Measurements from ENCODE around the gene SCN4A. TPM values are rescaled to one million over a fixed set of nuclear protein-coding genes. Genes with fewer than 3 reads are reported as not detected.

SCN4A gene
- total RNA-seq, 1 donor from 2014 or later: 3.5 TPM

DNA sequence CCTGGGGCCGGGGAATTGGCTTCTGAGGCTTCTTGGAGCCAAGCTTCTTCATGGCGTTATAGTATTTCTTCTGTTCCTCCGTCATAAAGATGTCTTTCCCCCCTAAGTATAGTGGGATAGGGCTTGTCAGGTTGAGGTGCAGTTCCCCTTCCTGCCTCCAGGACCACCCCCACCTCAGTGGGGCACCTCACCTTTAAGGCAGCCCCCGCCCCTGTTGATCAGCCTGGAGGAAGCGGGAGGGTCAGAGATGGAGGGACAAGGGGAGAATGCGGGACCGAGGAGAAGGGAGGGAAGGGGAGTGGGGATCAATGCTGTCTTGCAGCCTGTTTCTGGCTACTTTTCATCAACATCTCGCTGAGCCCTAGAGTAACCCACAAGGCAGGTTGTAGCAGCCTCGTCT lies 29.0 kb downstream of the SCN4A start:
- no peak for ATAC-seq
- DNase-seq (ENCODE audit: low spot score): no peak
- intact Hi-C loops (cut with DNase I): no loop called here

DNA sequence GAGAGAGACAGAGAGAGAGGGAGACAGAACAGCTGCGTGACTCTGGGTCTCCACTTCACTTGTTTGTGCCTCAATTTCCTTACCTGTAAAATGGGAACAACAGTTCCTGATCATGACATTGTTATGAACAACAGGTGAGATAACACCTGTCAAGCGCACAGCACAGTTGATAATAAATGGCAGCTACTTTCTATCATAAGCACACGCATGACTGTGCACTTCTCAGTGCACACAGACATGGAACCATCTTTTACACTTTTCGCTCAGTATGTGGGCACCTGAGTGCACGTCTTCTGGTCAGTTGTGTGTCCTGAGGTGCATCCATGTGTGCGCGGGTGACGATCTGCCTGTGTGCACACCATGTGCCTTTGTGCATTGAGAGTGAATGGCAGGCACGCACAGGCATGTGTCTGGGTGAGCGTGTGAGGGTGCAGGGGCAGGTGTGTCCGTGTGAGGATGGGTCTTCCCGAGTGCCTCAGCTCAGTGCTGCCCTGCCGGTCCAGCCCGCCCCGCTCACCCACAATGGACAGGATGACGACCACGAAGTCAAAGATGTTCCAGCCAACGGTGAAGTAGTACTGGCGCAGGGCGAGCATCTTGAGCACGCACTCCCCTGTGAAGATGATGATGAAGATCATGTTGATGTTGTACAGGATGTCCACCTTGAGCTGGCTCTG lies 30.3 kb downstream of the SCN4A start:
- ATAC-seq: no peak
- no peak for DNase-seq (ENCODE audit: low spot score)
- intact Hi-C loops (cut with DNase I): no loop called here

DNA sequence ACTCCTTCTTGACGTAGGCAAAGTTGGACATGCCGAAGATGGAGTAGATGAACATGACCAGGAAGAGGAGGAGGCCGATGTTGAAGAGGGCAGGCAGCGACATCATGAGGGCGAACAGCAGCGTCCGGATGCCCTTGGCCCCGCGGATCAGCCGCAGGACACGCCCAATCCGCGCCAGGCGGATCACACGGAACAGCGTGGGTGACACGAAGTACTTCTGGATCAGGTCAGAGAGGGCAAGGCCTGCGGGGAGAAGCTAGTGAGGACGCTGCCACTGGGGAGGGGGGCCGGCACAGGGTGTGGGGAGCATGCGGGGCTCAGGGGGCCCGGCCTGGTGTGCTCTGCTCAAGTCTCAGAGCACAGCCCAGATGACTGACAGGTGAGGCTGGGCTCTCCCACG lies 31.0 kb downstream of the SCN4A start:
- no peak for ATAC-seq
- intact Hi-C loops (cut with DNase I): no loop called here
- no peak for DNase-seq (ENCODE audit: low spot score)

GRCh38 chr17:63941162-63941561 lies 31.6 kb downstream of the SCN4A start:
- DNase-seq (ENCODE audit: low spot score) (no peak), ATAC-seq (no peak)

DNA sequence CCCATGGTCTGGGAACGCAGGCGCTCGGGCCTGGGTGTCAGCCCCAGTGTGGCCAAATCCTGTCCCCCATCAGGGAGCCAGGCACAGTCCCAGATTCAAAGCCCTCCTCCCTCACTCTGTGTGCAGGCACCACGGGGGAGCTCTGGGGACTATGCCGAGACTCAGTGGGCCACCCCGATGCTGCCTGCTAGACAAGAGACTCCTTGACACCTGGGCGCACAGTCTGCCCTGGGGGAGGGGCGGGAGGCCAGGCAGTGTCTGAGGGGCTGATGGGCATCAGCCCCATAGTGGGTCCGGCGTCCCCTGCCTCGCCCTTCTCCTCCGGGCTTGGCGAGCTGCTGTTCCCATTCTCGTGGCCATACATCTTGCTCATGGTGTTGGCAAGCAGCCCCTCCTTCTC lies 32.1 kb downstream of the SCN4A start:
- ATAC-seq (no peak), DNase-seq (ENCODE audit: low spot score) (no peak)
- intact Hi-C loops (cut with DNase I): no loop called here

More at GRCh38 chr17:63941162-63941561, 31.6 kb downstream of the SCN4A start:
- intact Hi-C loops (cut with DNase I): no loop called here

- ATAC-seq (no peak), DNase-seq (ENCODE audit: low spot score) (no peak)
- intact Hi-C loops (cut with DNase I): no loop called here
Measured at GRCh38 chr17:63939884-63940283, 32.8 kb downstream of the SCN4A start.

DNA sequence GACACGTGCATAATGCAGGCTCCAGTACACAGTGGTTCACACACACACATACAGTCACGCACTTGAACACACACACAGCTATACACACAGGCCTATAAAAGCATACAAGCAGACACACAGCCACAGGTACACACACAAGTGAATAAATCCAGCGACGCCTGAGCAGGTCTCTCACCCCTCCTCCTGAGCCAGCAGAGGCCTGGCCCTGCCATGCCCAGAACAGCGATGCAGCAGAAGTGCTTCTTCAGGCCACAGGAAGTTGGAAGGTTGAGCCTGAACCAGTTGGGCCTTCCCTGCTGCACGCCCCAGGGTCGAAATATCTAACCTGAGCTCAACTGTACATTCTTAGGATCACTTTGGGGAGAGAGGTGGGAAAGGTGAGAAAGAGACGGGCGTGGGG lies 33.3 kb downstream of the SCN4A start:
- ATAC-seq (no peak), DNase-seq (ENCODE audit: low spot score) (no peak)
- intact Hi-C loops (cut with DNase I): no loop called here

GRCh38 chr17:63937920-63938319 lies 34.8 kb downstream of the SCN4A start:
- intact Hi-C loops (cut with DNase I): no loop called here
- DNase-seq (ENCODE audit: low spot score): no peak
- no peak for ATAC-seq

GRCh38 chr17:63937319-63937718 lies 35.4 kb downstream of the SCN4A start:
- no peak for DNase-seq (ENCODE audit: low spot score)
- intact Hi-C loops (cut with DNase I): no loop called here
- no peak for ATAC-seq

GRCh38 chr17:63934183-63935112 lies 38.3 kb downstream of the SCN4A start:
- ATAC-seq: no peak
- DNase-seq (ENCODE audit: low spot score): no peak
- intact Hi-C loops (cut with DNase I): no loop called here

GRCh38 chr17:63933598-63933997 lies 39.1 kb downstream of the SCN4A start:
- intact Hi-C loops (cut with DNase I): no loop called here
- ATAC-seq (peak; percentile 11), DNase-seq (ENCODE audit: low spot score) (no peak)

DNA sequence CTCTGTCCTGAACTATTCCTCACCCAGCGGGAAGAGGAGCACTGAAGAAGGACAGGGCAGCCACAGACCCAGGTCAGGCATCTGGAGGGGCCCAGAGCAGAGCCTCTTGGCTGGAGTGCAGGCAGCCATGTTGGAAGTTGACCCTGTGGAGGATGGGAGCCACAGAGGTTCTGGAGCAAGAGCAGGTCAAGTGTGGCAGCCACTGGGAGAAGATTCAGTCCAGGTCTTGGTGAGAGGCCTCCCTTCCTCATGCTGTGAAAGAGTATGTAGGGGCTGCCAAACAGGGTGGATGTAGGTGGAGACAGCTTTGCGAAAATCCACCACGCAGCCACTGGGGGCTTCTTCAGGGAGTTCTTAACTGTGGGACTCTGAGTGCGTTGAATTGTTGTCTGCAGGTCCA lies 40.0 kb downstream of the SCN4A start:
- intact Hi-C loops (cut with DNase I): no loop called here

GRCh38 chr17:63931981-63932561 lies 40.6 kb downstream of the SCN4A start, which contains the start of gene CD79B:
Gene CD79B (minus strand): TSS chr17:63932331. CDS start chr17:63932261, 70 bp downstream.
- no peak for ATAC-seq
- no peak for DNase-seq (ENCODE audit: low spot score)
- intact Hi-C loops (cut with DNase I): no loop called here

More for the DNA sequence above, 40.0 kb downstream of the SCN4A start:
- no peak for DNase-seq (ENCODE audit: low spot score)
- no peak for ATAC-seq

DNA sequence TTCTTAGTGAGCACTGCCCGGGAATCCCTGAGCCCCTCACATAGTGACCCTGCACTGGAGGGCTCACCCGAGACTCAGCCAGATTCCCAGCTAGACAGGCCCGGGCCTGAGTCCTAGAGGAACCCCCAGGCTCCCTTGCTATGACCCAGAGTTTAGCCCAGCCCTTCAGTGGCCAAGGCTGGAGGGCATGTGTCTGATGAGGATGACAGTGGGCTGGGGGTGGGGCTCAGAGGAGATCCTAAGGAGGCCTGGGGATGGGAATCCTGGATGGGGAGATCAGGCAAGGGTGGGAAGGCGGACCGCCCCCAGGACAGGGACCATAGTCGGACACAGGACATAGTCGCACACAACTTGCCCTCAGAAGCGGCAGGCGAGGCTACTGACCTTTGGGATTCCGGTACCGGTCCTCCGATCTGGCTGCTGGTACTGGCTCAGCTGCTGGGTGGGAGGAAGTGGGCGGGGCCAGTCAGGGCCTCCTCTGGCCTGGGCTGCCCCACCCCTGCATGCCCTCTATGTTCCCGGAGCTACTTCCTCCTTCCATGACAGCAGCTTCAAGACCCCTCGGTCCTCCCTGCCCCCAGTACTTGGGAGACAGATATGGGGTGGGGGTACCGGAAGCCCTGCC lies 41.7 kb downstream of the SCN4A start:
- peak; percentile 72 for DNase-seq (ENCODE audit: low spot score)
- ATAC-seq: peak; percentile 76
- intact Hi-C loops (cut with DNase I): no loop called here

DNA sequence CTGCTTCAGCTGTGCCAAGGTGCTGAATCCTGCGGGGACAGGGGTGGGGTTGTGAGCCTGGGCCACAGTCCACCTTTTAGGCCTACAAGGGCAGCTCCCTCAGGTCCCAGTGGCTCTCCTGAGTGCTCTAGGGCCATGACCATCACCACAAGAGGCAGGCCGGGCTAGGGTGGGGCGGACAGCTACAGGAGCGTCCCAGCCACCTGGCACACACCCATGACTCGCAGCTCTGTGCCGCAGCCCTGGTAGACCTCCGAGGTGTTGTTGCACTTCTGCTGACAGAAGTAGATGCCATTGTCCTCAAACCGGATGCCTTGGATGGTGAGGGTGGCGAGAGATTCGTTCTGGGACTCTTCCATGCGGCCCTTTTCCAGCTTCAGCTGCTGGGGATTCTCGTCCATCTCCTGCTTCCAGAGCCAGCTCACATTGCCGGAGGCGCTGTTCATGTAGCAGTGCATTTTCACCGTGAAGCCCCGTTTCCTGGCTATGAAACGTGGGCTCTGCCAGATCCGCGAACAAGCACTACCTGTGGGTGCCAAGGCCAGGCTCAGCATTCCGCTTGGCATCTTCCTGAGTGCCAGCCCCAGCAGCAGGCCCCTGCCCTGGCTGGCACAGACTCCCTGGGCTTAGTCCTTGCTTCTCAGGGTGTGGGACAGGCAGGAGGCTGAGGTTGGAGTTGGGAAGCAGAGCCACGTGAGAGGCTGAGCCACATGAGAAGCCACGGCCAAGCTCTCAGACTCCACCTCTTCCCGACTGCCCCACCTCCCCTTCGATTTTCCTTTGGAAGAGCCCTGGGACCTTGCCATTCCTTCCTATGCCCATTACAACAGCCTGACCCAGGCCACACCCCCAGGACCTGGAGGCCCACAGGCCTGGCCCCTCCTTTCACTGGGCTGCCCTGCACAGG lies 42.6 kb downstream of the SCN4A start:
- intact Hi-C loops (cut with DNase I): no loop called here
- ATAC-seq (peak; percentile 61), DNase-seq (ENCODE audit: low spot score) (no peak)

- intact Hi-C loops (cut with DNase I): no loop called here
- DNase-seq (ENCODE audit: low spot score) (no peak), ATAC-seq (no peak)
Measured at GRCh38 chr17:63928966-63929695, 43.6 kb downstream of the SCN4A start.

DNA sequence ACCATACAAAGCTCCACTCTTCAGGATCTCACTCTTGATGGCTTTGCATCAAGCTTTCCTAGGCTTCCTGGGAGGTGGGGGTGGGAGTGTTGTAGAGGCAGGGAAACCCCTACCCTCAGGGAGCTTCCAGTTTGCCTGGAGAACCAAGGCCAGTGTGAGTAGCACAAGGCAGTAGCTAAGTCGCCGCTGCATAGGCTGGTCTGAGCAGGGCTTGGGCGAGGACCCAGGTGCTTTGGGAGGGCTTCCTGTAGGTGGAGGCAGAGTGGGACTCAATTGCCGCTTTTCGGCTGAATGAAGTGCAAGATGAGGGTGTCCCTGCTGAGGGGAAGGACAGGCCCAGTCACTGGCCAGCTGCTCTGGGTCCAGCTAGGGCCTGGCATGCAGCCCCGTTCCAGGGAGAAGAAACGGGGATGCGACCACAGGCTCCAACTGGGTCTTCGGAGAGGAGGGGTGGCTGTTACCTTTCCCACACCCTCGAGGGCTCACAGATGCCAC lies 44.5 kb downstream of the SCN4A start:
- intact Hi-C loops (cut with DNase I): no loop called here
- no peak for DNase-seq (ENCODE audit: low spot score)
- no peak for ATAC-seq

Data from sciatic nerve (tissue), 2 donors.